Neural cell (in vitro differentiated cells): Measurements from ENCODE around the gene IQSEC1. TPM values are rescaled to one million over a fixed set of nuclear protein-coding genes. Genes with fewer than 3 reads are reported as not detected.

Experiments used
- H2AFZ ChIP-seq: fragments of 200-600, 300-800 bp; sonication (generic), shearing (Covaris generic); 2 replicates; pipeline ENCODE4 v1.6.0; 2014; ENCODE audit warnings: low read depth, mild to moderate bottlenecking, antibody characterized with exemption, low read length, moderate library complexity
- H3F3A ChIP-seq: fragments of 200-600 bp; shearing (Covaris generic); 2 replicates; pipeline ENCODE4 v1.6.1; 2016; ENCODE audit warnings: mild to moderate bottlenecking, moderate library complexity, mixed read lengths, antibody characterized with exemption, low read length; ENCODE audit not compliant: insufficient read depth, poor library complexity, severe bottlenecking
- H3K27ac ChIP-seq: fragments of 200-600, 300-800 bp; sonication (generic), shearing (Covaris generic); 2 replicates; pipeline ENCODE4 v1.5.1; 2014; ENCODE audit warnings: mild to moderate bottlenecking, low read length, moderate library complexity
- H3K27me3 ChIP-seq: fragments of 300-800, 200-600 bp; sonication (generic), shearing (Covaris generic); 2 replicates; pipeline ENCODE4 v1.6.0; 2014; ENCODE audit warnings: mild to moderate bottlenecking, low read depth, low read length, moderate library complexity; ENCODE audit not compliant: insufficient read depth
- H3K36me3 ChIP-seq: fragments of 300-800, 200-600 bp; sonication (generic), shearing (Covaris generic); 2 replicates; pipeline ENCODE4 v1.5.1; 2014; ENCODE audit warnings: mild to moderate bottlenecking, antibody characterized with exemption, low read length, moderate library complexity; ENCODE audit not compliant: insufficient read depth
- H3K4me2 ChIP-seq: fragments of 300-800, 200-600 bp; sonication (generic), shearing (Covaris generic); 2 replicates; pipeline ENCODE4 v1.6.0; 2014; ENCODE audit warnings: mild to moderate bottlenecking, low read length
- H3K4me3 ChIP-seq: fragments of 300-800, 200-600 bp; sonication (generic), shearing (Covaris generic); 2 replicates; pipeline ENCODE4 v1.5.1; 2014; ENCODE audit warnings: mild to moderate bottlenecking, low read length, moderate library complexity
- H3K79me2 ChIP-seq: fragments of 200-600 bp; shearing (Covaris generic); replicated peaks from 2 replicates; pipeline ENCODE4 v1.6.0; 2014; ENCODE audit warnings: mild to moderate bottlenecking, low read length, moderate library complexity; ENCODE audit not compliant: insufficient read depth
- H3K9ac ChIP-seq: fragments of 300-800, 200-600 bp; sonication (generic), shearing (Covaris generic); 2 replicates; pipeline ENCODE4 v1.6.1; 2016; ENCODE audit warnings: mild to moderate bottlenecking, low read length, mixed read lengths
- H3K9me2 ChIP-seq: fragments of 200-600 bp; shearing (Covaris generic); 2 replicates; pipeline ENCODE4 v1.6.1; 2016; ENCODE audit warnings: mild to moderate bottlenecking, low read length, mixed read lengths; ENCODE audit not compliant: insufficient read depth
- H3K9me3 ChIP-seq: fragments of 200-600, 300-800 bp; sonication (generic), shearing (Covaris generic); 2 replicates; pipeline ENCODE4 v1.6.1; 2016; ENCODE audit warnings: mild to moderate bottlenecking, mixed run types, low read length, moderate library complexity, mixed read lengths
- H4K20me1 ChIP-seq: fragments of 200-600 bp; shearing (Covaris generic); 2 replicates; pipeline ENCODE4 v1.6.1; 2016; ENCODE audit warnings: mild to moderate bottlenecking, mixed run types; ENCODE audit not compliant: insufficient read depth
- CTCF ChIP-seq: fragments of 450-650 bp; IDR thresholded peaks from 2 replicates; pipeline ENCODE4 v1.5.1; 2014; ENCODE audit warnings: antibody characterized with exemption, mild to moderate bottlenecking, moderate library complexity; ENCODE audit not compliant: poor library complexity, severe bottlenecking
- EP300 ChIP-seq: fragments of 450-650 bp; conservative IDR thresholded peaks from 2 replicates; pipeline ENCODE4 v1.6.1; 2014; ENCODE audit warnings: antibody characterized with exemption, mild to moderate bottlenecking, moderate library complexity; ENCODE audit not compliant: poor library complexity, severe bottlenecking
- EZH2 ChIP-seq: fragments of 200-600, 300-800 bp; shearing (Covaris generic), sonication (generic); IDR thresholded peaks from 2 replicates; pipeline ENCODE4 v1.6.1; 2014; ENCODE audit warnings: antibody characterized with exemption, low read length, borderline replicate concordance, mild to moderate bottlenecking; ENCODE audit not compliant: insufficient read depth, poor library complexity, severe bottlenecking
- MXI1 ChIP-seq: fragments of 450-650 bp; conservative IDR thresholded peaks from 2 replicates; pipeline ENCODE4 v1.6.1; 2014; ENCODE audit warnings: antibody characterized with exemption, mild to moderate bottlenecking; ENCODE audit not compliant: poor library complexity, severe bottlenecking
- POLR2AphosphoS5 ChIP-seq: IDR thresholded peaks from 2 replicates; pipeline ENCODE4 v1.6.1; 2012
- RAD21 ChIP-seq: fragments of 450-650 bp; conservative IDR thresholded peaks from 2 replicates; pipeline ENCODE4 v1.6.1; 2014; ENCODE audit warnings: antibody characterized with exemption, mild to moderate bottlenecking, moderate library complexity
- REST ChIP-seq: IDR thresholded peaks from 2 replicates; pipeline ENCODE4 v1.6.1; 2012; ENCODE audit warnings: borderline replicate concordance
- SMC3 ChIP-seq: fragments of 450-650 bp; conservative IDR thresholded peaks from 2 replicates; pipeline ENCODE4 v1.6.1; 2014; ENCODE audit warnings: antibody characterized with exemption, mild to moderate bottlenecking, moderate library complexity; ENCODE audit not compliant: poor library complexity
- TAF1 ChIP-seq: IDR thresholded peaks from 2 replicates; pipeline ENCODE4 v1.6.1; 2012; ENCODE audit warnings: low read depth
- polyA plus RNA-seq: library from polyadenylated mRNA; depleted of rRNA; stranded (reverse); fragments of >200 nt; gene quantifications from 2 replicates; pipeline ENCODE4 v1.2.3, GENCODE V29; 2014

IQSEC1 gene
- polyA plus RNA-seq, 1 donor from 2014 or later = 6.0 TPM

GRCh38 chr3:12907729-12908128 lies 165.5 kb downstream of the IQSEC1 start:
- H3K27ac ChIP-seq = no peak overlapping the region

GRCh38 chr3:12907296-12907695 lies 165.9 kb downstream of the IQSEC1 start:
- no peaks in the 10 kb centered on the region for H3K27me3 ChIP-seq
- H2AFZ ChIP-seq = no peak overlapping the region
- H3K9me3 ChIP-seq = no peaks in the 10 kb centered on the region
- H4K20me1 ChIP-seq = no peaks in the 10 kb centered on the region
- no peak overlapping the region for H3K4me2 ChIP-seq
- no peaks in the 10 kb centered on the region for H3F3A ChIP-seq
- no peaks in the 10 kb centered on the region for H3K36me3 ChIP-seq
- H3K9me2 ChIP-seq = no peaks in the 10 kb centered on the region
- H3K79me2 ChIP-seq = no peaks in the 10 kb centered on the region
- no peak overlapping the region for H3K4me3 ChIP-seq
- H3K27ac ChIP-seq = no peak overlapping the region
- H3K9ac ChIP-seq = no peak overlapping the region
- no peak for TF ChIP-seq TAF1
- no peak for TF ChIP-seq SMC3
- no peak for TF ChIP-seq EZH2
- no peak for TF ChIP-seq EP300
- no peak for TF ChIP-seq REST
- TF ChIP-seq POLR2AphosphoS5 = no peak
- TF ChIP-seq CTCF = no peak

More at GRCh38 chr3:12907729-12908128, 165.5 kb downstream of the IQSEC1 start:
- no peaks in the 10 kb centered on the region for H3F3A ChIP-seq
- no peaks in the 10 kb centered on the region for H3K9me2 ChIP-seq
- no peaks in the 10 kb centered on the region for H3K79me2 ChIP-seq
- H4K20me1 ChIP-seq = no peaks in the 10 kb centered on the region
- no peak overlapping the region for H3K9ac ChIP-seq
- no peak overlapping the region for H3K4me3 ChIP-seq
- no peaks in the 10 kb centered on the region for H3K36me3 ChIP-seq
- H3K9me3 ChIP-seq = no peaks in the 10 kb centered on the region
- TF ChIP-seq CTCF = no peak
- TF ChIP-seq TAF1 = no peak
- no peak for TF ChIP-seq EZH2
- no peak for TF ChIP-seq POLR2AphosphoS5
- TF ChIP-seq REST = no peak
- TF ChIP-seq RAD21 = no peak
- no peak for TF ChIP-seq MXI1
- TF ChIP-seq EP300 = no peak
- TF ChIP-seq SMC3 = no peak
- no peak overlapping the region for H2AFZ ChIP-seq
- no peaks in the 10 kb centered on the region for H3K27me3 ChIP-seq
- H3K4me2 ChIP-seq = no peak overlapping the region
